Mesothelial cell of epicardium (in vitro differentiated cells): ENCODE data around the gene CELSR3. TPM values are rescaled to one million over a fixed set of nuclear protein-coding genes. Genes with fewer than 3 reads are reported as not detected.

Experiments
- DNase-seq, 2 experiments: peaks; one replicate each; pipeline ENCODE4 v3.0.0; 2021; ENCODE audit warnings: low spot score in 2 of 2; ENCODE audit not compliant: unreplicated experiment in 2 of 2
- H3K27ac Mint-ChIP-seq: 2 replicates; pipeline ENCODE4 v1.8.0; 2021; ENCODE audit warnings: mixed read lengths
- H3K27me3 Mint-ChIP-seq: 2 replicates; pipeline ENCODE4 v1.8.0; 2021; ENCODE audit warnings: low read depth, mixed read lengths
- H3K36me3 Mint-ChIP-seq: 2 replicates; pipeline ENCODE4 v1.8.0; 2021; ENCODE audit warnings: mixed read lengths
- H3K4me1 Mint-ChIP-seq: 2 replicates; pipeline ENCODE4 v1.8.0; 2021; ENCODE audit warnings: mixed read lengths
- H3K4me3 Mint-ChIP-seq: 2 replicates; pipeline ENCODE4 v1.8.0; 2021; ENCODE audit warnings: mild to moderate bottlenecking, moderate library complexity, mixed read lengths
- H3K9me3 Mint-ChIP-seq: 2 replicates; pipeline ENCODE4 v1.8.0; 2021; ENCODE audit warnings: mixed read lengths
- total RNA-seq: library from RNA; stranded (reverse); gene quantifications from 3 replicates; pipeline ENCODE4 v1.2.1, GENCODE V29; 2021
- TF ChIP-seq, protein P1 (sequence below): fragments of 200-600 bp; sonication (generic); IDR thresholded peaks from one replicate; pipeline ENCODE4 v1.5.0; 2021; ENCODE audit warnings: antibody characterized with exemption; ENCODE audit not compliant: unreplicated experiment

CELSR3 gene
- total RNA-seq, 1 donor from 2014 or later = 5.0 TPM

- TF ChIP-seq, protein P1, sequence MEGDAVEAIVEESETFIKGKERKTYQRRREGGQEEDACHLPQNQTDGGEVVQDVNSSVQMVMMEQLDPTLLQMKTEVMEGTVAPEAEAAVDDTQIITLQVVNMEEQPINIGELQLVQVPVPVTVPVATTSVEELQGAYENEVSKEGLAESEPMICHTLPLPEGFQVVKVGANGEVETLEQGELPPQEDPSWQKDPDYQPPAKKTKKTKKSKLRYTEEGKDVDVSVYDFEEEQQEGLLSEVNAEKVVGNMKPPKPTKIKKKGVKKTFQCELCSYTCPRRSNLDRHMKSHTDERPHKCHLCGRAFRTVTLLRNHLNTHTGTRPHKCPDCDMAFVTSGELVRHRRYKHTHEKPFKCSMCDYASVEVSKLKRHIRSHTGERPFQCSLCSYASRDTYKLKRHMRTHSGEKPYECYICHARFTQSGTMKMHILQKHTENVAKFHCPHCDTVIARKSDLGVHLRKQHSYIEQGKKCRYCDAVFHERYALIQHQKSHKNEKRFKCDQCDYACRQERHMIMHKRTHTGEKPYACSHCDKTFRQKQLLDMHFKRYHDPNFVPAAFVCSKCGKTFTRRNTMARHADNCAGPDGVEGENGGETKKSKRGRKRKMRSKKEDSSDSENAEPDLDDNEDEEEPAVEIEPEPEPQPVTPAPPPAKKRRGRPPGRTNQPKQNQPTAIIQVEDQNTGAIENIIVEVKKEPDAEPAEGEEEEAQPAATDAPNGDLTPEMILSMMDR = no peak
- Mint-ChIP-seq H3K9me3 (no peaks in the 10 kb centered on the region), H3K36me3 (peaks cover 32% of the 10 kb centered on the region), H3K4me3 (no peak overlapping the region), H3K27ac (no peak overlapping the region), H3K4me1 (peaks cover 13% of the 10 kb centered on the region), H3K27me3 (no peaks in the 10 kb centered on the region)
- no peak for DNase-seq
These were observed 16.1 kb upstream of the CELSR3 start for GRCh38 chr3:48678566-48679380.

DNA sequence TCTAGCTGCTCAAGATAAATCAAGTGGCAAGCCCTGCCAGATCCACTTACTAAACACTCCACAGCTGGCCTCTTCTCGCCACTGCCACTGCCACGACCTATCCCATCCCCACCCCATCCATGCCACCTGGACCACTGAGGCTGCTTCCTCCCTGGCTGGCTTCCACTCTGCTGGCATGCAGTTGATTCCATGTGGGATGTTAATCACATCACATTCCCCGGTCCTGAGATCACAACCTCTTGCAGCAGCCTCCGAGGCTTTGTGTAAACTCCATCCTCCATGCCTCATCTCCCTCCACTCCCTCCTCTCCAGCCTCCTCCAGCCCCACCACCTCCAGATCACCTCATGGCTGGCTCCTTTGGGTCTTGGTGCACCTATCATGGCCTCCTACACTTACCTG is 15.4 kb upstream of the CELSR3 start:
- Mint-ChIP-seq H3K27me3 (no peaks in the 10 kb centered on the region), H3K27ac (no peak overlapping the region), H3K4me1 (peaks cover 6% of the 10 kb centered on the region), H3K9me3 (no peaks in the 10 kb centered on the region), H3K36me3 (peaks cover 32% of the 10 kb centered on the region), H3K4me3 (no peak overlapping the region)
- TF ChIP-seq, protein P1 = no peak
- no peak for DNase-seq

DNA sequence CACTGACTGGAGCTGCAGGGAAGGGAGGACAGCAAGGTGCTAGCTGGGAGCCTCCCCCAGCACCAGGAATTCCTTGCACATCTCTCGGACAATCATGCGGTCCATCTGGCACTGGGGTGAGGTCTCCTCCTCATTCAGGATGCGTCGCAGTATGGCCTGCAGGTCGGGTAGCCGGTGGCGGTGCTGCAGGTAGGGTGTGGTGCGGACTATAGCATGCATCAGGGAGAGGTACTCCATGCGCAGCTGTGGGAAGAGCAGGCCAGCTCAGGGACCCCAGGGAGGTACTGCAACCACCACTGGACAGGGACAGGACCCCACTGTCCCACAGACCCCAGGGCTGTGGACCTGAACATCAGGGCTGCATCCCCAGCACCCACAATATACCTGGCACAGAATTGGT is 11.8 kb upstream of the CELSR3 start:
- Mint-ChIP-seq H3K36me3 (peaks cover 31% of the 10 kb centered on the region), H3K9me3 (no peaks in the 10 kb centered on the region), H3K27ac (no peak overlapping the region), H3K4me3 (no peak overlapping the region), H3K4me1 (no peaks in the 10 kb centered on the region), H3K27me3 (no peaks in the 10 kb centered on the region)
- no peak for DNase-seq
- TF ChIP-seq, protein P1 = no peak

DNA sequence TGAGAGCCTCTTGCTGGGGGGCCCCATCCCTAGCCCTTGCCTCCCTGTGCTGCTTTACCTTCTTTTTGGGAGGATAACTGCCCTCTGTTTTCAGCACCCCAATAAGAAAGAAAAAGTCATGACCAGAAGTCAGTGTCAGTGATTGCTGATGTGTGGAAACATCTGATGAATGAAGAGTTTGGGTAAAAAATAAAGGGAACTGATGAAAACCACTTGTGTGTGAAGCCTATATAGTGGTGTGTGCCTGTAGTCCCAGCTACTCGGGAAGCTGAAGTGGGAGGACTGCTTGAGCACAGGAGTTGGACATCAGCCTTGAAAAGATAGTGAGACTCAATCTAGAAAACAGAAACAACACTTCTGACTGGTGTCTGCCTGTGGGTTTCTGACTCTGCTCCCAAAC is 9.8 kb upstream of the CELSR3 start:
- H3K27ac Mint-ChIP-seq = no peak overlapping the region
- no peak overlapping the region for H3K4me3 Mint-ChIP-seq
- no peaks in the 10 kb centered on the region for H3K9me3 Mint-ChIP-seq
- no peaks in the 10 kb centered on the region for H3K27me3 Mint-ChIP-seq
- no peaks in the 10 kb centered on the region for H3K4me1 Mint-ChIP-seq
- TF ChIP-seq, protein P1 = no peak
- H3K36me3 Mint-ChIP-seq = peaks cover 17% of the 10 kb centered on the region
- DNase-seq = no peak

GRCh38 chr3:48664929-48665328 is 2.2 kb upstream of the CELSR3 start:
- TF ChIP-seq, protein P1 = no peak
- H3K4me1 Mint-ChIP-seq = peaks cover 14% of the 10 kb centered on the region
- H3K27ac Mint-ChIP-seq = peak overlapping the region; percentile 100
- H3K27me3 Mint-ChIP-seq = peaks cover 11% of the 10 kb centered on the region
- H3K9me3 Mint-ChIP-seq = no peaks in the 10 kb centered on the region
- no peak overlapping the region for H3K4me3 Mint-ChIP-seq
- no peak for DNase-seq
- H3K36me3 Mint-ChIP-seq = peaks cover 3% of the 10 kb centered on the region

DNA sequence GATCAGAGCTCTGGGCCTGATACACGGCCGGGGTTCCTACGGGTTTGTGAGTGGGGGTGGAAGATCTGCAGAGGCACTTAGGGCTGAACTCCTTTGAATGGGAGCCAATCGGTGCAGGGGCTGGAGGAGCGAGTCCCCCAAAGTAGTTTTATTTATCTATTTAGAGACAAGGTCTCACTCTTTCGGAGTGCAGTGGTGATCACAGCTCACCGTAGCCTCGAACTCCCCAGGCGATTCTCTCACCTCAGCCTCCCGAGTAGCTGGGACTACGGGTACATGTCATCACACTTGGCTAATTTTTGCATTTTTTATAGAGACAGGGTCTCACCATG is 1.6 kb upstream of the CELSR3 start:
- peaks cover 5% of the 10 kb centered on the region for H3K36me3 Mint-ChIP-seq
- TF ChIP-seq, protein P1 = peak; percentile 16
- H3K9me3 Mint-ChIP-seq = no peaks in the 10 kb centered on the region
- peaks cover 14% of the 10 kb centered on the region for H3K4me1 Mint-ChIP-seq
- no peak for DNase-seq
- H3K27me3 Mint-ChIP-seq = peaks cover 11% of the 10 kb centered on the region
- H3K4me3 Mint-ChIP-seq = peak overlapping the region; percentile 92
- peak overlapping the region; percentile 100 for H3K27ac Mint-ChIP-seq
